Stimulated activated CD4-positive, alpha-beta T cell treated with anti-CD3 and anti-CD28 coated beads, TNF-alpha, amount 100 ng/mL, for 1 hour (primary cell): ENCODE results near the gene MIPOL1.
"Not testable (repeated sequence)": the region's sequence is repeated elsewhere in the genome, so short reads cannot be mapped to it uniquely, and the experiment has no call there.

Experiments
- DNase-seq, 3 donors: peaks; one replicate each; pipeline ENCODE4 v3.0.0-alpha.2; 2020; ENCODE audit warnings: low read depth in 3 of 3, low spot score in 1 of 3

The MIPOL1 gene

DNA sequence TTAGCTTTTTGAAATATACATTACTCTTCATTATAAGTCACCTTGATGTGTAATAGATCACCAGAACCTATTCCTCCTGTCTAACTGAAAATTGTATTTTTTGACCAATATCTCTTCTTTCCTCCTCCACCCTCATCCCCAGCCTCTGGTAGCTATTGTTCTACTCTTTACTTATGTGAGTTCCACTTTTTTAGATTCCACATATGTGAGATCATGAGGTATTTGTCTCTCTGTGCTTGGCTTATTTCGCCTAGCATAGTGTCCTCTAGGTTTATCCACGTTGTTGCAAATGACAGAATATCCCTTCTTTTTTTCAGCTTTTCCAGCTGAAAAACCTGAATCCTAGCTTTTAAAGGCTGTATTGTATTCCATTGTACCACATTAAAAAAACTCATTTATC, 82.1 kb downstream of the MIPOL1 start:
- DNase-seq = no peak

DNA sequence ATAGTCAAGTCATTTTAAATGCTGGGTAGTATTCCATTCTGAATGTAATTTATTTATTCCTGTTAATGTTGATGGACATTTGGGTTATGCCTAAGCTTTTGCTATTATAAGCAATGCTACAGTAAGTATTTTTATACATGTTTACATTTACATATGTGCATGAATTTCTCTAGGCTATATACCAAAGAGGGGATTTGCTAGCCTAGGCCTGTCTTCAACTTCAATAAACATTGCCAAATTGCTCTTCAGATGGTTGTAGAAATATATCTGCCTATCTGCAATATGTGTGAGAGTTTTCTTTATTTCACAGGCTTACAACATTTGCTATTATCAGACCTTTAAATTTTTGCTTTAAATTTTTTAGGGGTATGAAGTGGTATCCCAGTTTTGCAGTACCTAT, 87.0 kb downstream of the MIPOL1 start:
- no peak for DNase-seq

DNA sequence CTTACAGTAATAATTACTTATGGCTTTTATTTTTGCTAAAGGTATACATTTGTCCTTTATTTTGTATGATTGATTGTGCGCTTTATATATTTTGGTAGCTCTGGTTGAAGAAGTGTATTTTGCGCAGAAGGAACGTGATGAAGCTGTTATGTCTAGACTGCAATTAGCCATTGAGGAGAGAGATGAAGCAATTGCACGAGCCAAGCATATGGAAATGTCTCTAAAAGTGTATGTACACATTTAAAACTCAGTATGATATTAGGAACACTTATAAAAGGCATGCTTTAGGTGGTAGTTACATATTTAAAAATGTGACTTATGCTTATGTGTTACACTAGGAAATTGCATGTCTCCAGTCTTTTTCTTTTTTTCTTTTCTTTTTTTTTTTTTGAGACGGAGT, 87.5 kb downstream of the MIPOL1 start:
- DNase-seq = no peak

GRCh38 chr14:37289688-37290087, 92.0 kb downstream of the MIPOL1 start:
- DNase-seq = no peak

DNA sequence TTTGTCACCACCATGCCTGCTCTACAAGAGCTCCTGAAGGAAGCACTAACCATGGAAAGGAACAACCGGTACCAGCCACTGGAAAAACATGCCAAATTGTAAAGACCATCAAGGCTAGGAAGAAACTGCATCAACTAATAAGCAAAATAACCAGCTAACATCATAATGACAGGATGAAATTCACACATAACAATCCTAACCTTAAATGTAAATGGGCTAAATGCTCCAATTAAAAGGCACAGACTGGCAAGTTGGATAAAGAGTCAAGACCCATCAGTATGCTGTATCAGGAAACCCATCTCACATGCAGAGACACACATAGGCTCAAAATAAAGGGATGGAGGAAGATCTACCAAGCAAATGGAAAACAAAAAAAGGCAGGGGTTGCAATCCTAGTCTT, 97.5 kb downstream of the MIPOL1 start:
- not testable (repeated sequence) for DNase-seq

DNA sequence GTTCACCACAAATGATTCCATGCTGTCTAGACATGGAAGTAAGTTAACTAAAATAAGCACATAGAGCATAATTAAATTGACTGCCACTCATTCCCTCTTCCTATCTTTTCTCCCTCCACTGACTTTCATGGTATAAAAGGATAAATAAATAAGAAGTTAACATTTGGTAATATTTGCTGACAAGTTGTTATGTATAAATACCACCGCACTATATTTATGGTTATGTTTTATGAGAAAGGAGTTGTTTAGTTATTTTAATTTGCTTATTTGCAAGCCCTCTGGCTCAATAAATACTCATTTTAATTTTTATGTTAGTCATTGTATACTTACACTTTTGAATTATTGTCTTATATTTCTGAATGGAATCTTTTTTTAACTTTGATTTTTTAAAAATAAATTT, 113.5 kb downstream of the MIPOL1 start:
- no peak for DNase-seq

- no peak for DNase-seq
These were observed 121.2 kb downstream of the MIPOL1 start for GRCh38 chr14:37318938-37319337.

GRCh38 chr14:37320106-37320505, 122.4 kb downstream of the MIPOL1 start:
- no peak for DNase-seq

DNA sequence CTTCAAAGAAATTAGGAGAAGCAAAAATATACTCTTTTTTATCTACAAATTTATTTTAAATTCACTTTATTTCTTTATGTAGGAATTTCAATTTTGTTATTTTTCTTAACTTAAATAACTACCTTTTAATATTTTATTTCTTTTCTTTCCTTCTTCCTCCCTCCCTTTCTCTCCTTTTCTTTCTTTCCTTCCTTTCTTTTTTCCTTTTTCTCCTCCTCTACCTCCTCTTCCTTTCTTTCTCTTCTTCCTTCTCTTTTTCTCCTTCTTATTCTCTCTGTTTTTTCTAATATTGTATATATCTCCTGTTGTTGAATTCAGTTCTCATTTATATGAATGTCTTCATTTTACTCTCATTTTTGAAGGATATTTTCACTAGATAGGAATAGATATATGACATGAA, 127.6 kb downstream of the MIPOL1 start:
- no peak for DNase-seq

DNA sequence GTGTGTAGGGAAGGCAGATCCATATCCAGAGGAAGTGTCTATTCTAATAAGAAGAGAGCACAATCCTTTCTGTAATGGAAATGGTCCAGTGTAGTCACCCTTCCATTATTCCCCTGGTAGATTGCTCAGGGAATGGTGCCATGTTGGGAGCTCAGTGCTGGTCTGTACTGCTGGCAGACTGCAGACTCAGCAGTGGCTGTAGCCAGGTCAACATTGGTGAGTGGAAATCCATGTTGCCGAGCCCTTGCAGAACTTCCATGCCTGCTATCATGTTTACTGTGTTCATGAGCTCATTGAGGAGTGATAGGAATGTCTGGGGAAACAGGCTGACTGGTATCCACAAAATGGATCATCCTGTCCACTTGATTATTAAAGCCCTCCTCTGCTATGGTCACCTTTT, 128.7 kb downstream of the MIPOL1 start:
- no peak for DNase-seq

DNA sequence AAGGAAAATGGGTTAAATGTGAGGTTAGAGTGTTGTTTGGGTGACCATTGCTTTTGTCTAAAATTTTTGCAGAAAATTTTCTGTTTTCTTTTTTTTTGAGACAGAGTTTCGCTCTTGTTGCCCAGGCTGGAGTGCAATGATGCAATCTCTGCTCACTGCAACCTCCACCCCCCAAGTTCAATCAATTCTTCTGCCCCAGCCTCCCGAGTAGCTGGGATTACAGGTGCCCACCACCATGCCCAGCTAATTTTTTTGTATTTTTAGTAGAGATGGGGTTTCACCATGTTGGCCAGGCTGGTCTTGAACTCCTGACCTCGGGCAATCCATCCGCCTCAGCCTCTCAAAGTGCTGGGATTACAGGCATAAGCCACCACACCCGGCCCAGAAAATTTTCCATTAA, 130.2 kb downstream of the MIPOL1 start:
- not testable (repeated sequence) for DNase-seq

GRCh38 chr14:37328673-37329072, 130.9 kb downstream of the MIPOL1 start:
- no peak for DNase-seq

DNA sequence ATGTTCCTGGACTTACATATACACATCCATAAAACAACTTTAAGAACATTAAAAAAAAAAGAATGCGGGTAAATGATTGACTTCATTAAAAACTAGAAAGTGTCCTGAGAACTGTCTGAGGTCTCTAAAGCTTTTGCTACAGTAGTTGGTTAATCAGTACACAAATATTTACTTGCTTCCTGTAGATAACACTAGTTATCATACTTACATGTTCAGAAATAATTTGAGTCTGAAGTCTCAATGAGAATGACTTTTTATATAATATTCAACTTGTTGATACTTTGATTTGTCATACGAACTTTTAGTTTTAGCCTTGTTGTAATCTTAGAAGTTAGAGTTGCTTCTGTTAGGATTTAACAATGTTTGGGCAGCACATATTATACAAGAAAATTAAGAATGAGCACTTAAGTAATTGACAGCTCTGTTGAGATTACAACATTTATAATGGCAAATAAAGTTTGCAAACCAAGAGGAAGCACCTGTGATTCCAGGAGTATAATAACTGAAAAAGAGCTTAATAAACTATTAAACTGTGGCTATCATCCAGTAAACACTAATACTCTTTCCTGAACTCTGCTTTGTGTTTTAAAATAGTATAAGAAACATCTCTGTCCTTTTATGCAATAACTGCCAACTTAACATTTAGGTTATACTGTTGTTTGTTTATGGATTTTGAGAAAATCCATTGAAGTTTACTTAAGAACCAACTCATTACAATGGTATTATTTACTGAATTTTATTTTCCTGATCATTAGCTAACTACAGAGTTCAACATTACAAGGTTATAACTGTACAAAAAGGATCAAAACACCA, 131.7 kb downstream of the MIPOL1 start:
- DNase-seq = no peak

DNA sequence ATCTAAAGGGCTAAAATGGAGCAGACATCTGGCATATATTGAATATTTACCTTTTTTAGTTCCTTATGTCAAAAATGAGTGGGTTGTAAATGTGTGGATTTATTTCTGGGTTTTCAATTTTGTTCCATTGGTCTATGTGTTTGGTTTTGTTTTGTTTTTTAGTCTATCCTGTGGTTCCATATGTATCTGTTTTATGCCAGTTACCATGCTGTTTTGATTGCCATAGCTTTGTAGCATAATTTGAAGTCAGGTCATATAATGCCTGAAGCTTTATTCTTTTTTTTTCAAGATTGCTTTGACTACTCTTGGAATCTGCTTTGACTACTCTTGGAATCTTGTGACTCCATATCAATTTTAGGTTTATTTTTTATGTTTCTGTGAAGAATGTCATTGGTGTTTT, 133.2 kb downstream of the MIPOL1 start:
- DNase-seq = no peak

GRCh38 chr14:37340353-37340752, 142.6 kb downstream of the MIPOL1 start:
- DNase-seq = no peak

- no peak for DNase-seq
These were observed 145.8 kb downstream of the MIPOL1 start for GRCh38 chr14:37343307-37344094.

GRCh38 chr14:37363661-37364060, 165.9 kb downstream of the MIPOL1 start:
- DNase-seq = no peak

GRCh38 chr14:37369425-37369824, 171.7 kb downstream of the MIPOL1 start:
- no peak for DNase-seq

DNA sequence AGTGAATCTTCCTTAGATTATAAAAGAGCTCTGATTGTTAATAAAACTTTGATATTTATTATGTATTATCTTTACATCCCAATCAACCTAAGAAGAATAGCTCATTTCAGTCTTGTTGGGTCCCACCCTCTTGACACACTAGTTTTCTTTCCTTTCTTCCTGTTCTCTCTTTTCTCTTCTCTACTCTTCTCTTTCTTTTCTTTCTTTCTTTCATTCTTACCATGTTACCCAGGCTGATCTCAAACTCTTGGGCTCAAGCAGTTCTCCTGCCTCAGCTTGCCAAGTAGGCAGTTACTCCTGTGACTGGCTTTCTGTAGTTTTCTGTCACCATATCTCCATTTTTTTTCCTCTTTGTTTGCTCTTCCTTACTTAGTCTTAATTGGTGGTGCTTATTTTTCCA, 177.8 kb downstream of the MIPOL1 start:
- DNase-seq = no peak

DNA sequence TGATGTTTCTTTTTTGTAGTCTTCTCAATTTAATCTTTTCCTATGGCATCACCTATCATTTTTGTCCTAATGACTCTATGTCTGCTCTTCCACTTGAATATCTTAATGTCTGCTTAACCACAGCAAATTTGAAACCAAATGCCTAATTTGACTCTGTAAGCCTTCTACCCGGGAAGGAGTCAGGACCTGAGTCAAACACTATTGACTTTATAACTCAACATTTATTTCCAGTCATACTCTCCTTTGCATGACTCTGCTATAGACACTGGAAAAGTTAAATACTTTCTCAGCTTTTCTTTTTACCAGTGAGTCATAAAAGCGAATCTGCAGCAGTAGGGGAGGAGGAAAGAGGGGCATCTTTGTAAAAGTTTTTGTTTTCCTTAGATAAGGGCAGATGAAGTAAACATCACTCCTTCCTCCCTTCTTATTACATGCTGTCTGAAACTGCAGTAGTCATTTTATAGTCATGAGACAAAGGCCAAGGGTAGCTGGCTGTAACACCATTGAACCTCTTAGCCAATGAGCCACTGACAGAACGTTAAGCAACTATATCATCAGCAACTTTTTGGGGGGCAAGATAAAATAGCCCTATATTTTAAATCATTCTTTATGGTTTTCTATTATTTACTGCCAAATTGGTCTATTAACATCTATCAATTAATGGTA, 179.3 kb downstream of the MIPOL1 start:
- DNase-seq = no peak

DNA sequence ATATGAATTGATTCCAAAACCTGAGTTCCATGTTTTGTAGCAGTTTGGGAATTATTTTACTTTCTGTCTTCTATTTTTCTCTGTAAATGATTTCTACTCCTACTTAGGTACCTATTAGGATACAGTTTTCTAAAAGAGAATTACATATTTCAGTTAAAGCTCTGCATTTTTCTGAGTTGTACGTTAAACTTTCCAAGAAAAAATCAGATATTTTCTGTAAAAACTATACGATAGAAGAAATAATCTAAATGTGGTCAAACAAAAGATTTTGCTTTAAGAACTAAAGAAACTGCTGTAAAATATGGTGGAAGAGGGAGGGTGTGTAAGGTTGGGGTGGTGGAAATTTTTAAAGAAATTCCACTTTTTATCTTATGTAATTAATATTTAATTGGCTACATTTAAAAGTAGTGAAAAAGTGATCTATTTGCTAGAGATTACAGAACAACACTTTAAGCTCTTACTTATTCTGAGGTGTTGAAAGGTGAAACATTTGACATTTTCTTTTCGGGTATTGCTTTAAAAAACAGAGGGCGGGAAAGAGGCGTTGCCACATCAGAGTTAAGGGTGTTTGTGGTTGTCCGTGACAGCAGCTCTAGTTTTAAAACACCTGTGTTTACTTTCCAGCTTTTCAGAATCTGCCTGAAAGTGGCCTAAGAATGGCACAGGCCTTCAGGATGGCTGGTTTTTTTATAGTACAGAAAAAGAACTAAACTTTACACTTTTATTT, 187.3 kb downstream of the MIPOL1 start:
- DNase-seq = no peak
